Subcutaneous adipose tissue (tissue), 4 donors: ENCODE data around the gene CHD6. TPM values are rescaled to one million over a fixed set of nuclear protein-coding genes. Genes with fewer than 3 reads are reported as not detected.

ENCODE experiments used
- total RNA-seq, 4 donors: library from RNA; depleted of rRNA; stranded (reverse); fragments of >200 nt; gene quantifications; one replicate each; pipeline ENCODE4 v1.1.0, GENCODE V29; 2016
- TF ChIP-seq, protein P1 (sequence below): fragments of 450-650 bp; IDR thresholded peaks from one replicate; pipeline ENCODE4 v1.5.1; 2016; ENCODE audit warnings: low read depth, mild to moderate bottlenecking, control low read depth, antibody characterized with exemption, moderate library complexity

Gene CHD6
- total RNA-seq, 4 donors from 2014 or later: 31.5 to 47.4 (median 37.9) TPM

DNA sequence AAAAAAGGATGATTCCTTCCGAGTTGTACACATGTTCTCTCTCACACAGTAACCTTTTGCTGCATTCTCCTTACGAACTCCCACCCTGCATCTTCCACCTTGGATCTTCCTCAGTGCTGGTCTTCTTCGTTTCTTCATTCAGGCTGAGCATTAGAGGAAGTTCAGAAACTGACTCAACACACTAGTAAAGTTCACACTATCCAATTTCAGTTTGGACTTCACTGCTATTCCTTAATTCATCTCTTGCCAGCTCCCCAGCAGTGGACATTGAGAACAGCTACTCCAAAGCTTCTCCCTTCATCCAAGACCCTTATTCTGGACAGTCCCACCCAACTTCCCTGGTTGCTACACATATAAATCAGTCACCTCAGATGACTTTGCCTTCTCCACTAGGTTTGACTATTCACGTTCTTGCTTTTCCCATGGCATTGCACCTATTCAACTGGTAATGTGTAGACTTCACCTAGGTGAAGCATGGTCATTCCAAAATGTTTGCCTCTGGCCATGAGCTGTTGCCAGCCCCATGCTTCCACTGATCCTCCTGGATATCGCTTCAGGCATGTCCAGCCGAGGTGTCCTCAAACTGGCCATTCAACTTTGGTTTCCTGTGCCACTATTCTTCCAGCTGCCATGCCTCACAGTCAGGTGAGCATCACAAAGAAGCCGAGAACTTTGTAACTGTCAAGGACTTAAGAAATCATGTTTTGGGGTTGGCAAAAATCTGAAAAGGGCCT lies 147.6 kb downstream of the CHD6 start:
- TF ChIP-seq, protein P1, sequence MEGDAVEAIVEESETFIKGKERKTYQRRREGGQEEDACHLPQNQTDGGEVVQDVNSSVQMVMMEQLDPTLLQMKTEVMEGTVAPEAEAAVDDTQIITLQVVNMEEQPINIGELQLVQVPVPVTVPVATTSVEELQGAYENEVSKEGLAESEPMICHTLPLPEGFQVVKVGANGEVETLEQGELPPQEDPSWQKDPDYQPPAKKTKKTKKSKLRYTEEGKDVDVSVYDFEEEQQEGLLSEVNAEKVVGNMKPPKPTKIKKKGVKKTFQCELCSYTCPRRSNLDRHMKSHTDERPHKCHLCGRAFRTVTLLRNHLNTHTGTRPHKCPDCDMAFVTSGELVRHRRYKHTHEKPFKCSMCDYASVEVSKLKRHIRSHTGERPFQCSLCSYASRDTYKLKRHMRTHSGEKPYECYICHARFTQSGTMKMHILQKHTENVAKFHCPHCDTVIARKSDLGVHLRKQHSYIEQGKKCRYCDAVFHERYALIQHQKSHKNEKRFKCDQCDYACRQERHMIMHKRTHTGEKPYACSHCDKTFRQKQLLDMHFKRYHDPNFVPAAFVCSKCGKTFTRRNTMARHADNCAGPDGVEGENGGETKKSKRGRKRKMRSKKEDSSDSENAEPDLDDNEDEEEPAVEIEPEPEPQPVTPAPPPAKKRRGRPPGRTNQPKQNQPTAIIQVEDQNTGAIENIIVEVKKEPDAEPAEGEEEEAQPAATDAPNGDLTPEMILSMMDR: no peak

DNA sequence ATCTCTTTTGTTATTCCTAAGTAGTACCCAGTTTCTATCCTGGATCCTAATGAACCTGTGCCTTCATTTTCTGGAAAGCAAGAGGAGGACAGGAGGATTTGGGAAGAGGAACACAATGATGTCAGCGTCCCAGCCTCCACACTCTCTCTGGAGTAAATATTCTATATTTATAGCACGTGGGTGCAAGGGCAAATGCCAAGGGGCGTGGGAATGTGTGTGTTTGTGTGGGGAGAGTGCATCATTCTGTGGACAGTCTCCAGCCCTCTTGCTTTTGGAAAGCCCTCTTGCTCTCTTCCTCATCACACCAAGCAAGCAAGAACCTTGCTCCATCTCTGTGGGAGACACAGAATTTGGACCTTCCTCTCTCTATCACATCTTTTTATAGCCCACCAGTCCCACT lies 148.3 kb downstream of the CHD6 start:
- TF ChIP-seq, protein P1: no peak

DNA sequence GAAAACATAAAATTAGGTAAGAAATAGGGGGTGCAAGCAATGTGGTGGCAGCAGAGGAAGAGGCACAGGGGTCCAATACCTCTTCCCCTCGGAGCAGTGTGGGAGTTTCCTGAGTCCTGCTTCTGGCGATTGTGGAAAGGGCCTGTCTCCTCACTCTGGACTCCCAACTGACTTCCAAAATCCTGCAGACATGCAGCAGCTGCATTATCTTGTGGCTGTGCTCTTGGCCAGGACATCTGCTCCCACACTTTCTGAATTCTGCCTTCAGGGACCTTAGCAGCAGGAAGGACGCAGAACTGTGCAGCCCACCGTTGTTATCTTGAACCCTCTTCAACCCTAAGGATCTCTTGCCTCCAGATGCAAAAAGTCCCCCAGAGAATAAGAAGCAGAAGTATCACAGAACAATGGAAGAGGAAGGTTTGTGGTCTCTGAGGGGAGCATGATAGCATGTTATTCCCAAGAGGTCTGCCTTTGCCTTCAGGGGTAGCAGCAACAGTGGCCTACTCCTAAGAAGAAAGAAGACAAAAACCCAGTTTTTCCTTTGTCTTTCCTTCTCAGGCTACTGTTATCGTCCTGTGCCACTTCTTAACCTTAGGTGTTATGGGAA lies 149.1 kb downstream of the CHD6 start:
- TF ChIP-seq, protein P1: no peak

DNA sequence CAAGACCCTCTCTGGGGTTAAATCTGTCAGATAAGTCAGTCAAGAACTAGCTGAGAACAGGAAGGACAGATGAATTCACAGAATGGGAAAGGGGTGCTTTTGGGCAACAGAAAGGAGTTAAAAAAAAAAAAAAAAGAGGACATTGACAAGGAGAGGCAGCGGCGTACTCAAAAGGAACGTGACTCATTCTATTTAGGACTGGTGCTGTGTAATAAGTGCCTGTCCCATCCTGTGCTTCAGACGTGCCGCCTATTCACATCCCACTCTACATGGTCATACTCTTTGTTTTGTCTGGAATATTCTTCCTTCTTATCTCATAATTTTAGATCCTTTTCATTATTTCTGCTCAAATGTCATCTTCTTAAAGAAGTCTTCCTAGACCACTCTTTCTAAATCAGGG lies 150.5 kb downstream of the CHD6 start:
- TF ChIP-seq, protein P1: no peak

DNA sequence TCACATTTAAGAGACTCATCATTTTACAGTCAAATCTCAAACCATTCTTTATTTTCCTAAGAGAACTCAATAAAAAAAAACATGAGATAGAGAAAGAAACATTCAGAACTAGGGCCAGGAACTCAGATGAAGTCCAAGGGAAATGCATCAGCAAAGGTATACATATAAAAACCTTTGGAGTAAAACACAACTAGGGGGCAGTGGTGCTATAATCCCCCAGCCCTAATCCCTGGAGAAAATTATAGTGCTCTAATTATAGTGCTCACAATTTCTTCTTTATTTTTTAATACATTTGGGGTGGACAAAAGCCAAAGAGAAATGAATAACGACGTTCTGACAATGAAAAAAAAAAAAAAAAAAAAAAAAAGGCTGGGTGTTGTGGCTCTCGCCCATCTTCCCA lies 151.0 kb downstream of the CHD6 start:
- TF ChIP-seq, protein P1: no peak

DNA sequence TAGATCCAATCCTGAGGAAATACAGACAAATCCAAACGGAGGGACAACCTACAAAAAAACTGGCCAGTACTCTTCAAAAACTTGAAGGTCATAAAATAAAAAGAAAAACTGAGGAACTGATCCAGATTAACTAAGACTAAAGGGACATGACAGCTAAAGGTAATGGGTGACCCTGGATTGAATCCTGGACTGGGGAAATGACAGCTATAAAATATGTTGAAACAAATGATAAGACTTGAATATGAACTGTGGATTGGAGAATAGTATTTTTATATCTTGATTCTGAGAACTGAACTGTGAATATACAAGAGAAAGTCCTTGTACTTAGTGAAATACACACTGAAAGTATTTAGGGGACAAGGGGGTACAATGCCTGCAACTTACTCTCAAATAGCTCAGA lies 154.6 kb downstream of the CHD6 start:
- TF ChIP-seq, protein P1: no peak

DNA sequence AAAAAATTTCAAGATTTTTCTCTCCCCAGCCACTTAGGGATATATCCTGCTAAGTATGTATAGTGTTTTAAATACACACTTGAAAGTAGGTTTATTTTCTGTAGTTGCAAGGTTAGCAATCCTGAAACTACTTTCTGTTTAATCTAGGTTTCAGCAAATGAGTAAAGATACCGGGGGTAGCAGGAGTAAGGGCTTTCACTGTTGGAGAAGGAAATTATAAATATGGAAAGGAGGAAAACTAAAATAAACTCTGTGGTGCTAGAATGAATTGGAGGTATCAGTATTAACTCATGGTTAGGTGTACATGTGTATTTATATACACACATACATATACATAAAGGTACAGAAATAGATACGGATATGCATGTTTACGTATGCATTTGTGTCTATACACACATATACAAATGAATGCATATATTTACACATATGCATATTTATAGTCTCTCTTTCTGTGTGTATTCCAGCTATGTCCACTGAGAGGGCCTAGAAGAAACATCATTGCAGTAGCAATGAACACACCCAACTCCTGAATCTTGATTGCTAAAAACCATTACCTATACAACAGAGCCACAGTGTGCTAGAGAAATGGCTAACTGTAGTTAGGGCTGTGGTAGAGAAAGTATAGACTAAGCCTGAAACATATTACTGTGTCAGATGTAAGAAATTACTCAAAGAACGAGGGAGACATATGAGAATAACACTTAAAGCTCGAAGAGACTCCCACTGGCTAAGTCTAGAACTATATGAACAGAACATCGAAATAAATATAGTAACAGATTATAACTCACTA lies 155.6 kb downstream of the CHD6 start:
- TF ChIP-seq, protein P1: no peak
